Measurements from ENCODE around the gene ZNF185. TPM values are rescaled to one million over a fixed set of nuclear protein-coding genes. Genes with fewer than 3 reads are reported as not detected.

The ZNF185 gene
- total RNA-seq, 2 donors from 2014 or later = 13.5 to 20.7 TPM

GRCh38 chrX:152896450-152896849 lies 1.4 kb upstream of the ZNF185 start:
- H3K9me3 ChIP-seq (ENCODE audit: control insufficient read depth, low read length) = no peaks in the 10 kb centered on the region
- no peak for TF ChIP-seq CTCF (conservative IDR thresholded peaks at IDR 0.05)
- H3K4me1 Mint-ChIP-seq = peaks cover 4% of the 10 kb centered on the region
- no peaks in the 10 kb centered on the region for H3K36me3 ChIP-seq (ENCODE audit: control insufficient read depth, insufficient read depth, low read length)
- H3K27ac ChIP-seq (ENCODE audit: low read depth, low read length) = no peak overlapping the region
- H3K27me3 Mint-ChIP-seq (ENCODE audit: insufficient read depth) = peaks cover 22% of the 10 kb centered on the region
- H3K4me3 Mint-ChIP-seq = no peak overlapping the region
- H3K4me3 ChIP-seq (ENCODE audit: low read length) = no peak overlapping the region
- no peak for DNase-seq
- H3K4me1 ChIP-seq (ENCODE audit: control insufficient read depth, insufficient read depth, low read length) = no peaks in the 10 kb centered on the region
- peaks cover 2% of the 10 kb centered on the region for H3K36me3 Mint-ChIP-seq (ENCODE audit: low read depth)
- peaks cover 66% of the 10 kb centered on the region for H3K9me3 Mint-ChIP-seq
- no peak overlapping the region for H3K27ac Mint-ChIP-seq
- no peak overlapping the region for H3K9ac ChIP-seq (ENCODE audit: extremely low read depth, low read length, poor library complexity, severe bottlenecking)
- WGBS, 2 experiments (ENCODE audit: insufficient coverage in 1 of 2, insufficient read length in 1 of 2) = 90% methylated on average over 8 of the region's 8 CpGs; no CpG with 5 or more reads in 1 of the 2 experiments
- no peaks in the 10 kb centered on the region for H3K27me3 ChIP-seq (ENCODE audit: control insufficient read depth, insufficient read depth, low read length, poor library complexity, severe bottlenecking)

GRCh38 chrX:152898442-152898841 lies 575 bp downstream of the ZNF185 start:
- DNase-seq = peak; percentile 40
- H3K4me3 Mint-ChIP-seq = peak overlapping the region; percentile 40
- TF ChIP-seq CTCF (conservative IDR thresholded peaks at IDR 0.05) = no peak

GRCh38 chrX:152899111-152899873 lies 1.4 kb downstream of the ZNF185 start:
- peak; percentile 46 for DNase-seq
- 20 to 91% methylated on average over 1 to 16 of the region's 16 CpGs for WGBS, 2 experiments (ENCODE audit: insufficient coverage in 1 of 2, insufficient read length in 1 of 2)
- Mint-ChIP-seq H3K27ac (no peak overlapping the region), H3K9me3 (peaks cover 65% of the 10 kb centered on the region), H3K36me3 (ENCODE audit: low read depth) (peaks cover 2% of the 10 kb centered on the region), H3K4me1 (peaks cover 9% of the 10 kb centered on the region), H3K4me3 (peak overlapping the region; percentile 40), H3K27me3 (ENCODE audit: insufficient read depth) (peaks cover 19% of the 10 kb centered on the region)
- H3K36me3 ChIP-seq (ENCODE audit: control insufficient read depth, insufficient read depth, low read length) = no peaks in the 10 kb centered on the region
- H3K9ac ChIP-seq (ENCODE audit: extremely low read depth, low read length, poor library complexity, severe bottlenecking) = no peak overlapping the region
- H3K4me3 ChIP-seq (ENCODE audit: low read length) = no peak overlapping the region
- no peak for TF ChIP-seq CTCF (conservative IDR thresholded peaks at IDR 0.05)
- no peaks in the 10 kb centered on the region for H3K9me3 ChIP-seq (ENCODE audit: control insufficient read depth, low read length)
- H3K27ac ChIP-seq (ENCODE audit: low read depth, low read length) = no peak overlapping the region
- no peaks in the 10 kb centered on the region for H3K27me3 ChIP-seq (ENCODE audit: control insufficient read depth, insufficient read depth, low read length, poor library complexity, severe bottlenecking)
- no peaks in the 10 kb centered on the region for H3K4me1 ChIP-seq (ENCODE audit: control insufficient read depth, insufficient read depth, low read length)

More at GRCh38 chrX:152898442-152898841, 575 bp downstream of the ZNF185 start:
- no peak overlapping the region for H3K27ac Mint-ChIP-seq
- H3K4me1 Mint-ChIP-seq = peaks cover 9% of the 10 kb centered on the region
- peaks cover 66% of the 10 kb centered on the region for H3K9me3 Mint-ChIP-seq
- Histone ChIP-seq H3K27ac (ENCODE audit: low read depth, low read length) (no peak overlapping the region), H3K9me3 (ENCODE audit: control insufficient read depth, low read length) (no peaks in the 10 kb centered on the region), H3K27me3 (ENCODE audit: control insufficient read depth, insufficient read depth, low read length, poor library complexity, severe bottlenecking) (no peaks in the 10 kb centered on the region), H3K4me3 (ENCODE audit: low read length) (peak overlapping the region; percentile 76), H3K9ac (ENCODE audit: extremely low read depth, low read length, poor library complexity, severe bottlenecking) (no peak overlapping the region), H3K4me1 (ENCODE audit: control insufficient read depth, insufficient read depth, low read length) (no peaks in the 10 kb centered on the region), H3K36me3 (ENCODE audit: control insufficient read depth, insufficient read depth, low read length) (no peaks in the 10 kb centered on the region)
- peaks cover 19% of the 10 kb centered on the region for H3K27me3 Mint-ChIP-seq (ENCODE audit: insufficient read depth)
- H3K36me3 Mint-ChIP-seq (ENCODE audit: low read depth) = peaks cover 2% of the 10 kb centered on the region
- 75 to 80% methylated on average over 3 to 10 of the region's 10 CpGs for WGBS, 2 experiments (ENCODE audit: insufficient coverage in 1 of 2, insufficient read length in 1 of 2)

Data from endodermal cell (in vitro differentiated cells).